D341Med (cell line): ENCODE measurements around the gene NELFA.

Experiments used
- DNase-seq: peaks from one replicate; pipeline ENCODE4 v3.0.0; 2012; ENCODE audit warnings: low spot score

The NELFA gene

GRCh38 chr4:1933700-1934099, 75.1 kb downstream of the NELFA start:
- no peak for DNase-seq

GRCh38 chr4:1932736-1933135, 76.0 kb downstream of the NELFA start:
- DNase-seq: no peak
